Central memory CD4-positive, alpha-beta T cell (primary cell): ENCODE measurements around the gene ZSWIM3.
"Not testable (repeated sequence)": the region's sequence is repeated elsewhere in the genome, so short reads cannot be mapped to it uniquely, and the experiment has no call there.

Source experiments
- DNase-seq: peaks from one replicate; pipeline ENCODE4 v3.0.0; 2022

Gene ZSWIM3

GRCh38 chr20:45890985-45891983, 33.9 kb downstream of the ZSWIM3 start, which contains the start of the genes CTSA and NEURL2:
CTSA (plus strand) TSS chr20:45891335; CDS start chr20:45891569, 234 bp downstream.
NEURL2 (minus strand) TSS chr20:45891208; CDS start chr20:45890991, 217 bp downstream.
- peak; percentile 81 for DNase-seq

- DNase-seq: no peak
Observed at GRCh38 chr20:45892049-45892825, 34.8 kb downstream of the ZSWIM3 start.

- DNase-seq: no peak
Observed at GRCh38 chr20:45892828-45893500, 35.5 kb downstream of the ZSWIM3 start.

GRCh38 chr20:45893831-45894230, 36.4 kb downstream of the ZSWIM3 start:
- DNase-seq: no peak

- DNase-seq: no peak
Observed at GRCh38 chr20:45894797-45895196, 37.4 kb downstream of the ZSWIM3 start.

DNA sequence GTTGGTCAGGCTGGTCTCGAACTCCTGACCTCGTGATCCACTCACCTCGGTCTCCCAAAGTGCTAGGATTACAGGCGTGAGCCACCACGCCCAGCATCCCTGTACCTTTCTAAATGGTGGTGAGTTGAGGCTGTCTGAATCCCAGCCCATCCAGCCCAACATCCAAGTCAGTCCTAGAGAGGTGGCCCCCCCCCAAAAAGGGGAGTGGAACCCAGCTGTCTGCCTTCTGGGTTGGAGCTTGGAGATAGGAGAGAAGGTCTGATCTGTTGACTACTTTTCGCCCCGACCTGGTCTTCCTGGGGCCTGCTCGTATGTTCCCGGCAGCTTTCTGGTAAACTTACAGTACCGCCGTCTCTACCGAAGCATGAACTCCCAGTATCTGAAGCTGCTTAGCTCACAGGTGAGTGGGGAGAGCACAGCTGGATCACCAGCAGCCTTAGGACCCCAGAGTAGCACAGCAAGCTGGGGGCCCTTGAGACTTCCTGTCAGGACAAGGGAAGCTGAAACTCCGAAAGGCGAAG, 39.3 kb downstream of the ZSWIM3 start:
- DNase-seq: no peak

- DNase-seq: no peak
Observed at GRCh38 chr20:45897289-45897688, 39.9 kb downstream of the ZSWIM3 start.

GRCh38 chr20:45897692-45898091, 40.3 kb downstream of the ZSWIM3 start:
- DNase-seq: no peak

GRCh38 chr20:45898285-45898684, 40.9 kb downstream of the ZSWIM3 start:
- DNase-seq: no peak

DNA sequence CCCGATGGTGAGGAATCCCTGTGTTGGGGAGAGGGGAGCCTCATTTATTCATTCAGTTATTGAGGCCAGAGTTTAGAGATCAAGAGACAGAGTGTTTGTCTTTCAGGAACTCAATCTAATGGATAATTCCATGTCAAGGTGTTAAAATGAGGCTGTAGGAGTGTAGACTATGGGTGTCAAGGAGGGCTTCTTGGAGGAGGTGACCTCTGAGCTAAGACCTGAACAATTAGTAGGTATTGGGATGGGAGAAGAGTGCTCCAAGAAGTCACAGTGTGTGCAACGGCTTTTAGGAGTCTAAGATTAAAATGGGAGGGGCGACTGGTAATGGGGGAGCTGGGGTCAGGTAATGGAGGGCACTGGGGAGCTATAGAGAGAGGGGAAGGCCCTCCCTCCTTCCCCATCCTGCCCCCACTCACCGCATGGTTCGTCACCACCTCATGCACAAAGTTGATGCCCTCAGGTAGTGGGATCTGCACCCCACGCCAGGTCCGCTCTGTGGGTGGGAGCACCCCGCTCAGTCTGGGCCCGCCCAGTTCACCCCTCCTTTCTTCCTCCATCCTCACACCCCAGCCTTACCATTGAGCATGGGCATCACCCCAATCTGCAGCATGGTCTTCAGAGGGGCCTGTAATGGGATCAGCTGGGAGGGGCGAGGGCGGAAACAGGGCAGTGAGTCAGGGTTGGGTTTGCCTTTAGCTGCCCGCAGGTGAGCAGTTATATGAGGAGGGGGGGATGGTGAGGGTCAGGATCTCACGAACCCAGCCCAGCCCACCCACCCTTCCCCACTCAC, 41.8 kb downstream of the ZSWIM3 start:
- no peak for DNase-seq

DNA sequence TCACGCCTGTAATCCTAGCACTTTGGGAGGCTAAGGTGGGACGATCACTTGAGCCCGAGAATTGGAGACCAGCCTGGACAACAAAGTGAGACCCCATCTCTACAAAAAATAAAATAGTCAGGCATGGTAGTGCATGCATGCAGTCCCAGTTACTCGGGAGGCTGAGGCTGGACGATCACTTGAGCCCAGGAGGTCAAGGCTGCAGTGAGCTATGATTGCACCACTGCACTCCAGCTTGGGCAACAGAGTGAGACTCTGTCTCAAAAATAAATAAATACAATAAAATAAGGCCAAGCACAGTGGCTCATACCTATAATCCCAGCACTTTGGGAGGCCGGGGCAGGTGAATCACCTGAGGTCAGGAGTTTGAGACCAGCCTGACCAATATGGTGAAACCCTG, 43.9 kb downstream of the ZSWIM3 start:
- DNase-seq: not testable (repeated sequence)

GRCh38 chr20:45902199-45902701, 44.8 kb downstream of the ZSWIM3 start:
- no peak for DNase-seq

GRCh38 chr20:45904583-45905504, 47.4 kb downstream of the ZSWIM3 start:
- no peak for DNase-seq

GRCh38 chr20:45905505-45906079, 48.2 kb downstream of the ZSWIM3 start:
- no peak for DNase-seq

- no peak for DNase-seq
Observed at GRCh38 chr20:45907219-45907948, 50.0 kb downstream of the ZSWIM3 start.

DNA sequence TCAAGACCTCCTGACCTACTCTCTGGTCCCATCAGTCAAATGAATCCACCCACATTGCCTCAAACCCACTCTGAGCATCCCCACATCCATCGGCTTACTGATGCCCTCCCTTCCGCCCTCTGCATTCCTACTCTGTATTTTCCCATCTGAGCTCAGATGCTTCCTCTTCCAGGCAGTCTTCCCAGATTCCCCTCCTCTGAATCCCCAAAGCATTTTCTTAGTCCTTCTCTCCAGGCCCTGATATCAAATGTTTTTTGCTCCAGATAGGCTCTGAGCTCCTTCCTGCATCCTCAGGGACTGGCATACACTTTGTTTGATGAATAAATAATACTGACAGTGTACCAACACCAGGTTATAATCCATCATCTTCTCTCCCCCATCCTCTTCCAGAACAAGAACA, 50.7 kb downstream of the ZSWIM3 start:
- no peak for DNase-seq

DNA sequence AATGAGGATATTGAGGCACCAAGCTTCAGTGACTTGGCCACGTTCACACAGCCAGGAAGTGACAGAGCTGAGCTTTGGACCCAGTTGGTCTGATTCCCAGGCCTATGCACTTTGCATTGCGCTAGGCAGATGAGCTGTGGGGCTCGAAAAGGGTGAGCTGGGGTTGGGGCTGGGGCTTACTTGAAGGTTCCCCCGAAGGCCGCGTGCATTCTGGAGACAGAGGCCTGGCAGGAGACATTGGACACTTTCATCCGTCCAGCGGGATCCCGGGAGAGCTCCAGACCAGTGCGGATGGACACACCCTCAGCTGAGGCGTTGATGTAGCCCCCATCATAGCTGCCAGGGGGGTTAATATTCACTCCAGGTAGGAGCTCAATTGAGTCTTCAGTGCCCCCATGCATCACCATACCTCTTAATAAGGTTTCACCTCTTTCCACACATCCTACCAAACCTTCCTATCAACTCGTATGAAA, 52.0 kb downstream of the ZSWIM3 start:
- no peak for DNase-seq

GRCh38 chr20:45909817-45910669, 52.6 kb downstream of the ZSWIM3 start:
- no peak for DNase-seq
